Panc1 (cell line): Measurements from ENCODE around the gene GTPBP4. TPM values are rescaled to one million over a fixed set of nuclear protein-coding genes. Genes with fewer than 3 reads are reported as not detected.

Experiments used
- ATAC-seq: fragments of 200-7000 bp; cut with Tn5 transposase; 2 replicates; pipeline ENCODE4 v1.9.1; 2020; ENCODE audit warnings: mild to moderate bottlenecking, moderate library complexity
- BruUV-seq: library from RNA; stranded (reverse); fragments of 400-500 nt; replicated peaks from 2 replicates; lab custom pipeline; 2021; lab: Mats Ljungman, UMichigan
- CTCF ChIA-PET: fragments of 300-600 bp; sonication (Branson Sonifier 250); formaldehyde crosslinking; loops from one replicate; lab custom pipeline; 2022; ENCODE audit warnings: antibody characterized with exemption; lab: Charles Lee
- POLR2A ChIA-PET: fragments of 300-600 bp; sonication (Branson Sonifier 250); formaldehyde crosslinking; loops from one replicate; lab custom pipeline; 2022; ENCODE audit warnings: antibody characterized with exemption; lab: Charles Lee
- DNase-seq: peaks from one replicate; pipeline ENCODE4 v3.0.0-alpha.2; 2010; ENCODE audit warnings: low read depth, low spot score
- H3K27ac ChIP-seq: 2 replicates; pipeline ENCODE4 v1.5.1; 2011; ENCODE audit warnings: mild to moderate bottlenecking, low read length, inconsistent platforms
- H3K27me3 ChIP-seq: fragments of 200-500 bp; sonication (Bioruptor generic); 2 replicates; pipeline ENCODE4 v1.6.0; 2014; ENCODE audit warnings: low read length, inconsistent platforms; ENCODE audit not compliant: control insufficient read depth, insufficient read depth
- H3K36me3 ChIP-seq: fragments of 200-500 bp; sonication (Bioruptor generic); 2 replicates; pipeline ENCODE4 v1.5.1; 2014; ENCODE audit warnings: inconsistent platforms, mild to moderate bottlenecking, low read length, moderate library complexity; ENCODE audit not compliant: control insufficient read depth, insufficient read depth
- H3K4me1 ChIP-seq: 2 replicates; pipeline ENCODE4 v1.5.1; 2011; ENCODE audit warnings: inconsistent platforms, mild to moderate bottlenecking, low read length, moderate library complexity; ENCODE audit not compliant: control insufficient read depth, insufficient read depth
- H3K4me3 ChIP-seq, 2 experiments: 2 replicates each; pipeline ENCODE4 v1.5.1; 2011 to 2012; ENCODE audit warnings: low read depth in 2 of 2, low read length in 2 of 2, mild to moderate bottlenecking in 2 of 2, inconsistent platforms in 1 of 2, moderate library complexity in 1 of 2
- H3K9me3 ChIP-seq: fragments of 200-500 bp; sonication (Bioruptor generic); 2 replicates; pipeline ENCODE4 v1.5.1; 2014; ENCODE audit warnings: low read depth, mild to moderate bottlenecking, inconsistent platforms, low read length, moderate library complexity; ENCODE audit not compliant: control insufficient read depth, insufficient read depth
- POLR2AphosphoS5 ChIP-seq: IDR thresholded peaks from 2 replicates; pipeline ENCODE4 v1.6.1; 2012; ENCODE audit warnings: mild to moderate bottlenecking, low read depth, low read length, moderate library complexity
- SIN3A ChIP-seq: IDR thresholded peaks from 2 replicates; pipeline ENCODE4 v1.6.1; 2012; ENCODE audit warnings: low read depth, mild to moderate bottlenecking, low read length, moderate library complexity, borderline replicate concordance; ENCODE audit not compliant: insufficient read depth
- TCF7L2 ChIP-seq: IDR thresholded peaks from 2 replicates; pipeline ENCODE4 v1.6.1; 2011; ENCODE audit warnings: mild to moderate bottlenecking, low read depth, low read length, inconsistent platforms
- in situ Hi-C: cut with HindIII; loops from 2 replicates; pipeline ENCODE4 v1.10.0; 2016; ENCODE audit warnings: low sequenced_read_pairs, low pct_unique_long_range_greater_than_20kb
- intact Hi-C: fragments of 100-400 bp; cut with micrococcal nuclease; formaldehyde crosslinking; loops from one replicate; pipeline ENCODE4 v1.10.0; 2022; ENCODE audit not compliant: unreplicated experiment
- total RNA-seq: library from RNA; stranded (reverse); gene quantifications from one replicate; pipeline ENCODE4 v1.2.1, GENCODE V29; 2021; ENCODE audit not compliant: unreplicated experiment
- TF ChIP-seq, protein P1 (sequence below), 2 experiments: IDR thresholded peaks; 2 replicates each; pipeline ENCODE4 v1.6.1; 2011 to 2012; ENCODE audit warnings: low read depth in 2 of 2, control low read depth in 1 of 2, low read length in 1 of 2, mild to moderate bottlenecking in 1 of 2, moderate library complexity in 1 of 2; ENCODE audit not compliant: insufficient read depth in 1 of 2
- TF ChIP-seq, protein P2 (sequence below): fragments of 450-650 bp; IDR thresholded peaks from 2 replicates; pipeline ENCODE4 v1.5.1; 2017; ENCODE audit warnings: mild to moderate bottlenecking

GTPBP4 gene
- total RNA-seq, 1 experiment from 2014 or later, result 79.5 TPM

DNA sequence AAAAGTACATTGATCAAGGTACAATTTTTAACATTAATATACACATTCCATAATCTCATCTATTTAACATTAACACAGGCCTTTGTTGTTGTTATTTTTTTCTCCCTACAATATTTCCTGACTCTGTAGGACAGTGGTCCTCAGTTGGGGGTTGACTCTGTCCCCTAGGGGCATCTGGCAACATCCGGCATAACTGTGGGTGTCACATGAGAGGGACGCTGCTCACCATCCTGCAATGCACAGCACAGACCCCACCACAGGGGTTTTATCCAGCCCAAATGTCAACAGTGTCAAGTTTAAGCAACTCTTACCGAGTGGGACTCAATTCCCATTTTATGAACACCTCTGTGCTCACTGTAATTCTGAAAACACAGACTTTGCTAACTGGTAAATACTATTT is 51.9 kb downstream of the GTPBP4 start:
- BruUV-seq, result no TSS peak
- H3K27ac ChIP-seq, result no peak overlapping the region
- DNase-seq, result no peak
- no peak for ATAC-seq
- TF ChIP-seq, protein P1, sequence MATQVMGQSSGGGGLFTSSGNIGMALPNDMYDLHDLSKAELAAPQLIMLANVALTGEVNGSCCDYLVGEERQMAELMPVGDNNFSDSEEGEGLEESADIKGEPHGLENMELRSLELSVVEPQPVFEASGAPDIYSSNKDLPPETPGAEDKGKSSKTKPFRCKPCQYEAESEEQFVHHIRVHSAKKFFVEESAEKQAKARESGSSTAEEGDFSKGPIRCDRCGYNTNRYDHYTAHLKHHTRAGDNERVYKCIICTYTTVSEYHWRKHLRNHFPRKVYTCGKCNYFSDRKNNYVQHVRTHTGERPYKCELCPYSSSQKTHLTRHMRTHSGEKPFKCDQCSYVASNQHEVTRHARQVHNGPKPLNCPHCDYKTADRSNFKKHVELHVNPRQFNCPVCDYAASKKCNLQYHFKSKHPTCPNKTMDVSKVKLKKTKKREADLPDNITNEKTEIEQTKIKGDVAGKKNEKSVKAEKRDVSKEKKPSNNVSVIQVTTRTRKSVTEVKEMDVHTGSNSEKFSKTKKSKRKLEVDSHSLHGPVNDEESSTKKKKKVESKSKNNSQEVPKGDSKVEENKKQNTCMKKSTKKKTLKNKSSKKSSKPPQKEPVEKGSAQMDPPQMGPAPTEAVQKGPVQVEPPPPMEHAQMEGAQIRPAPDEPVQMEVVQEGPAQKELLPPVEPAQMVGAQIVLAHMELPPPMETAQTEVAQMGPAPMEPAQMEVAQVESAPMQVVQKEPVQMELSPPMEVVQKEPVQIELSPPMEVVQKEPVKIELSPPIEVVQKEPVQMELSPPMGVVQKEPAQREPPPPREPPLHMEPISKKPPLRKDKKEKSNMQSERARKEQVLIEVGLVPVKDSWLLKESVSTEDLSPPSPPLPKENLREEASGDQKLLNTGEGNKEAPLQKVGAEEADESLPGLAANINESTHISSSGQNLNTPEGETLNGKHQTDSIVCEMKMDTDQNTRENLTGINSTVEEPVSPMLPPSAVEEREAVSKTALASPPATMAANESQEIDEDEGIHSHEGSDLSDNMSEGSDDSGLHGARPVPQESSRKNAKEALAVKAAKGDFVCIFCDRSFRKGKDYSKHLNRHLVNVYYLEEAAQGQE (IDR thresholded peaks at IDR 0.05; ENCODE audit: insufficient read depth in 1 of 2, low read depth in 2 of 2, low read length in 1 of 2), result no peak
- TF ChIP-seq, protein P2, sequence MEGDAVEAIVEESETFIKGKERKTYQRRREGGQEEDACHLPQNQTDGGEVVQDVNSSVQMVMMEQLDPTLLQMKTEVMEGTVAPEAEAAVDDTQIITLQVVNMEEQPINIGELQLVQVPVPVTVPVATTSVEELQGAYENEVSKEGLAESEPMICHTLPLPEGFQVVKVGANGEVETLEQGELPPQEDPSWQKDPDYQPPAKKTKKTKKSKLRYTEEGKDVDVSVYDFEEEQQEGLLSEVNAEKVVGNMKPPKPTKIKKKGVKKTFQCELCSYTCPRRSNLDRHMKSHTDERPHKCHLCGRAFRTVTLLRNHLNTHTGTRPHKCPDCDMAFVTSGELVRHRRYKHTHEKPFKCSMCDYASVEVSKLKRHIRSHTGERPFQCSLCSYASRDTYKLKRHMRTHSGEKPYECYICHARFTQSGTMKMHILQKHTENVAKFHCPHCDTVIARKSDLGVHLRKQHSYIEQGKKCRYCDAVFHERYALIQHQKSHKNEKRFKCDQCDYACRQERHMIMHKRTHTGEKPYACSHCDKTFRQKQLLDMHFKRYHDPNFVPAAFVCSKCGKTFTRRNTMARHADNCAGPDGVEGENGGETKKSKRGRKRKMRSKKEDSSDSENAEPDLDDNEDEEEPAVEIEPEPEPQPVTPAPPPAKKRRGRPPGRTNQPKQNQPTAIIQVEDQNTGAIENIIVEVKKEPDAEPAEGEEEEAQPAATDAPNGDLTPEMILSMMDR, result no peak
- TF ChIP-seq POLR2AphosphoS5 (no peak), TCF7L2 (no peak), SIN3A (no peak)
- H3K36me3 ChIP-seq, result peaks cover 28% of the 10 kb centered on the region
- in situ Hi-C loops (no loop called here), intact Hi-C loops (no loop called here)
- H3K27me3 ChIP-seq, result no peaks in the 10 kb centered on the region
- H3K9me3 ChIP-seq, result no peaks in the 10 kb centered on the region
- ChIA-PET POLR2A (no interaction called here), CTCF (no interaction called here)
- no peak overlapping the region for H3K4me3 ChIP-seq
- peaks cover 9% of the 10 kb centered on the region for H3K4me1 ChIP-seq

DNA sequence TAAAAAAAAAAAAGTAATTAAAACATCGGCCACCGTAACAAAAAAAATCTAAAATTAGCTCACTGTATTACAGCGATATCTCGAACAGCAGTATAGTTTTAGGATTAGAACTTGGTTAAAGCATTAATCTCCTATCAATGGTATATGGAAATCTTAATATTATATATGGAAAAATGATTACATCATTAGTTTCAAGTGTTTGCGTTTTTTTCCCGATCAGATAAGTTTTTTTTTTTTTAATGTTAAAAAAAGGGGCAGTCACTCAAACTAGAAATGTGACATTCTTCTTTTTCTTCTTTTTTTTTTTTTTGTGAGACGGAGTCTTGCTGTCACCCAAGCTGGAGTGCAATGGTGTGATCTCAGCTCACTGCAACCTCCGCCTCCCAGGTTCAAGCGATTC is 53.3 kb downstream of the GTPBP4 start:
- H3K9me3 ChIP-seq, result no peaks in the 10 kb centered on the region
- ChIA-PET POLR2A (interaction anchor here (0.6 kb wide), 1 partner anchor 10 kb away, joined by 5 read pairs; no protein-coding TSS in a partner anchor), CTCF (no interaction called here)
- DNase-seq (no peak), ATAC-seq (no peak)
- no peak overlapping the region for H3K4me3 ChIP-seq
- in situ Hi-C loops, result no loop called here
- intact Hi-C loops, result no loop called here
- peaks cover 28% of the 10 kb centered on the region for H3K36me3 ChIP-seq
- peaks cover 13% of the 10 kb centered on the region for H3K4me1 ChIP-seq
- TF ChIP-seq POLR2AphosphoS5 (no peak), SIN3A (no peak), TCF7L2 (no peak)
- TF ChIP-seq, protein P1 (IDR thresholded peaks at IDR 0.05; ENCODE audit: insufficient read depth in 1 of 2, low read depth in 2 of 2, low read length in 1 of 2), result no peak
- TF ChIP-seq, protein P2, result no peak
- no peaks in the 10 kb centered on the region for H3K27me3 ChIP-seq
- no TSS peak for BruUV-seq
- no peak overlapping the region for H3K27ac ChIP-seq
